H9 (cell line): ENCODE results near the gene NEGR1. TPM values are rescaled to one million over a fixed set of nuclear protein-coding genes. Genes with fewer than 3 reads are reported as not detected.

Experiments used
- DNase-seq: peaks from one replicate; pipeline ENCODE4 v3.0.0-alpha.2; 2017
- H2AFZ ChIP-seq: one replicate; pipeline ENCODE4 v1.6.1; 2013; ENCODE audit warnings: mild to moderate bottlenecking, low read length, control low read depth, moderate library complexity
- H2AK5ac ChIP-seq: 2 replicates; pipeline ENCODE4 v1.6.1; 2013; ENCODE audit warnings: low read length, control low read depth, mixed read lengths; ENCODE audit not compliant: insufficient read length
- H2BK120ac ChIP-seq: one replicate; pipeline ENCODE4 v1.6.1; 2013; ENCODE audit warnings: low read depth, mild to moderate bottlenecking, low read length, control low read depth, inconsistent platforms; ENCODE audit not compliant: poor library complexity, severe bottlenecking
- H2BK12ac ChIP-seq: 2 replicates; pipeline ENCODE4 v1.6.1; 2013; ENCODE audit warnings: low read length, control low read depth, mixed read lengths, low read depth; ENCODE audit not compliant: insufficient read length
- H2BK15ac ChIP-seq: 2 replicates; pipeline ENCODE4 v1.6.1; 2013; ENCODE audit warnings: low read depth, low read length, control low read depth
- H2BK20ac ChIP-seq: one replicate; pipeline ENCODE4 v1.6.1; 2013; ENCODE audit warnings: low read depth, mild to moderate bottlenecking, low read length, control low read depth, inconsistent platforms; ENCODE audit not compliant: poor library complexity, severe bottlenecking
- H2BK5ac ChIP-seq: 2 replicates; pipeline ENCODE4 v1.6.1; 2013; ENCODE audit warnings: low read length, control low read depth, mixed read lengths; ENCODE audit not compliant: insufficient read length
- H3K14ac ChIP-seq: 2 replicates; pipeline ENCODE4 v1.6.1; 2013; ENCODE audit warnings: low read length, control low read depth; ENCODE audit not compliant: insufficient read depth
- H3K18ac ChIP-seq: 2 replicates; pipeline ENCODE4 v1.6.1; 2013; ENCODE audit warnings: low read depth, mild to moderate bottlenecking, mixed read lengths, low read length, control low read depth; ENCODE audit not compliant: insufficient read length
- H3K23ac ChIP-seq: 2 replicates; pipeline ENCODE4 v1.6.1; 2013; ENCODE audit warnings: low read length, control low read depth, mixed read lengths, low read depth; ENCODE audit not compliant: insufficient read length
- H3K23me2 ChIP-seq: 2 replicates; pipeline ENCODE4 v1.6.1; 2013; ENCODE audit warnings: low read depth, mild to moderate bottlenecking, mixed read lengths, low read length, control low read depth; ENCODE audit not compliant: insufficient read length, poor library complexity, severe bottlenecking
- H3K27ac ChIP-seq: 2 replicates; pipeline ENCODE4 v1.5.1; 2013; ENCODE audit warnings: low read length, control low read depth, mixed read lengths, low read depth; ENCODE audit not compliant: insufficient read length
- H3K27me3 ChIP-seq: 2 replicates; pipeline ENCODE4 v1.6.1; 2013; ENCODE audit warnings: low read length, control low read depth, inconsistent platforms; ENCODE audit not compliant: insufficient read depth
- H3K4ac ChIP-seq: 2 replicates; pipeline ENCODE4 v1.6.1; 2013; ENCODE audit warnings: low read depth, mild to moderate bottlenecking, control low read depth, inconsistent platforms, low read length, moderate library complexity
- H3K4me1 ChIP-seq: 2 replicates; pipeline ENCODE4 v1.6.1; 2013; ENCODE audit warnings: low read length, control low read depth, inconsistent platforms; ENCODE audit not compliant: insufficient read depth
- H3K4me2 ChIP-seq: 2 replicates; pipeline ENCODE4 v1.6.1; 2013; ENCODE audit warnings: low read length, control low read depth, mixed read lengths; ENCODE audit not compliant: insufficient read length, insufficient read depth
- H3K56ac ChIP-seq: 2 replicates; pipeline ENCODE4 v1.6.1; 2013; ENCODE audit warnings: low read depth, mild to moderate bottlenecking, mixed read lengths, low read length, control low read depth; ENCODE audit not compliant: insufficient read length
- H3K79me1 ChIP-seq: 2 replicates; pipeline ENCODE4 v1.6.1; 2013; ENCODE audit warnings: low read depth, mild to moderate bottlenecking, moderate library complexity, low read length, control low read depth, inconsistent platforms; ENCODE audit not compliant: insufficient read depth, poor library complexity, severe bottlenecking
- H3K79me2 ChIP-seq: 2 replicates; pipeline ENCODE4 v1.6.1; 2013; ENCODE audit warnings: low read length, control low read depth, inconsistent platforms; ENCODE audit not compliant: insufficient read depth
- H3K9ac ChIP-seq: 2 replicates; pipeline ENCODE4 v1.6.1; 2013; ENCODE audit warnings: low read length, control low read depth, mixed read lengths; ENCODE audit not compliant: insufficient read length; ENCODE audit errors: extremely low read depth
- H3K9me3 ChIP-seq: one replicate; pipeline ENCODE4 v1.6.1; 2013; ENCODE audit warnings: low read depth, low read length, inconsistent platforms; ENCODE audit not compliant: control insufficient read depth
- H3T11ph ChIP-seq: one replicate; pipeline ENCODE4 v1.6.1; 2013; ENCODE audit warnings: mild to moderate bottlenecking, low read length, control low read depth, inconsistent platforms
- H4K20me1 ChIP-seq: one replicate; pipeline ENCODE4 v1.6.1; 2013; ENCODE audit not compliant: control insufficient read depth, insufficient read length, insufficient read depth
- H4K5ac ChIP-seq: 2 replicates; pipeline ENCODE4 v1.6.1; 2013; ENCODE audit warnings: low read depth, mild to moderate bottlenecking, mixed read lengths, low read length, control low read depth; ENCODE audit not compliant: insufficient read length
- H4K8ac ChIP-seq: replicated peaks from 2 replicates; pipeline ENCODE4 v1.6.1; 2013; ENCODE audit warnings: low read length, control low read depth, mixed read lengths, low read depth; ENCODE audit not compliant: insufficient read length
- H4K91ac ChIP-seq: 2 replicates; pipeline ENCODE4 v1.6.1; 2013; ENCODE audit warnings: low read depth, mild to moderate bottlenecking, moderate library complexity, mixed read lengths, low read length, control low read depth; ENCODE audit not compliant: insufficient read length
- H3K27ac Mint-ChIP-seq, 3 experiments: 2 replicates in 2 of 3; 3 replicates in 1 of 3; pipeline ENCODE4 v1.8.0; 2020 to 2021; ENCODE audit warnings: mixed read lengths in 3 of 3, mild to moderate bottlenecking in 1 of 3, moderate library complexity in 1 of 3
- H3K27me3 Mint-ChIP-seq: 2 replicates; pipeline ENCODE4 v1.8.0; 2021; ENCODE audit warnings: low read depth, mild to moderate bottlenecking, moderate library complexity, mixed read lengths
- H3K36me3 Mint-ChIP-seq, 3 experiments: 2 replicates in 2 of 3; 3 replicates in 1 of 3; pipeline ENCODE4 v1.8.0; 2020 to 2021; ENCODE audit warnings: low read depth in 3 of 3, mixed read lengths in 3 of 3; ENCODE audit not compliant: insufficient read depth in 1 of 3
- H3K4me1 Mint-ChIP-seq, 2 experiments: 2 replicates each; pipeline ENCODE4 v1.8.0; 2020; ENCODE audit warnings: mixed read lengths in 2 of 2
- H3K4me3 Mint-ChIP-seq, 2 experiments: 2 replicates in 1 of 2; 3 replicates in 1 of 2; pipeline ENCODE4 v1.8.0; 2020 to 2021; ENCODE audit warnings: mild to moderate bottlenecking in 2 of 2, mixed read lengths in 2 of 2, moderate library complexity in 1 of 2
- H3K9me3 Mint-ChIP-seq, 2 experiments: 2 replicates in 1 of 2; 3 replicates in 1 of 2; pipeline ENCODE4 v1.8.0; 2020; ENCODE audit warnings: mild to moderate bottlenecking in 2 of 2, mixed read lengths in 2 of 2, moderate library complexity in 1 of 2
- CTCF ChIP-seq: fragments of 200-600 bp; sonication (generic); conservative IDR thresholded peaks from 3 replicates; pipeline ENCODE4 v1.8.0; 2021; ENCODE audit warnings: antibody characterized with exemption, mild to moderate bottlenecking
- WGBS: extraction: QIAGEN DNeasy Blood & Tissue Kit; methylation state at CpG from one replicate; pipeline ENCODE4 v1.1.7; 2013; ENCODE audit warnings: missing lambda C conversion rate, low lambda C conversion rate, mixed read lengths; ENCODE audit not compliant: insufficient read length; ENCODE audit errors: extremely low coverage; 5-methylcytosine and 5-hydroxymethylcytosine counted together
- total RNA-seq: library from RNA; stranded (reverse); gene quantifications from 2 replicates; pipeline ENCODE4 v1.2.1, GENCODE V29; 2021

The NEGR1 gene
- total RNA-seq, 1 experiment from 2014 or later = 0.13 TPM

- Histone ChIP-seq H2BK15ac (no peak overlapping the region), H2BK120ac (no peak overlapping the region), H2BK12ac (no peak overlapping the region), H3K23me2 (no peaks in the 10 kb centered on the region), H4K20me1 (no peaks in the 10 kb centered on the region), H3K27ac (no peak overlapping the region), H3K9ac (no peak overlapping the region), H4K8ac (no peak overlapping the region), H3K4me2 (no peak overlapping the region), H3K4ac (no peak overlapping the region), H3K23ac (no peak overlapping the region), H3K56ac (no peak overlapping the region), H3T11ph (no peak overlapping the region), H2BK5ac (no peak overlapping the region), H3K18ac (no peak overlapping the region), H3K27me3 (no peaks in the 10 kb centered on the region), H3K14ac (no peak overlapping the region), H3K9me3 (no peaks in the 10 kb centered on the region), H2BK20ac (no peak overlapping the region), H3K79me1 (no peaks in the 10 kb centered on the region), H4K5ac (no peak overlapping the region), H2AK5ac (no peak overlapping the region), H4K91ac (no peak overlapping the region), H2AFZ (no peak overlapping the region), H3K4me1 (no peaks in the 10 kb centered on the region), H3K79me2 (no peaks in the 10 kb centered on the region)
- H3K36me3 Mint-ChIP-seq = peaks cover 0 to 6% (median 0%) of the 10 kb centered on the region in 3 experiments; a peak in 3 of 7 replicates
- no peak for DNase-seq
- H3K4me3 Mint-ChIP-seq = no peak overlapping the region
- no peak overlapping the region for H3K27ac Mint-ChIP-seq
- TF ChIP-seq CTCF = no peak
- WGBS = no CpG with 5 or more reads among the region's 2 CpGs
- H3K4me1 Mint-ChIP-seq = no peaks in the 10 kb centered on the region
- no peaks in the 10 kb centered on the region for H3K27me3 Mint-ChIP-seq
- H3K9me3 Mint-ChIP-seq = peaks cover 2 to 5% of the 10 kb centered on the region in 2 experiments; a peak in 3 of 5 replicates
Observed at GRCh38 chr1:71600023-71600422, 682.3 kb downstream of the NEGR1 start.
